Osteocyte (in vitro differentiated cells): ENCODE data around the gene PARP9. TPM values are rescaled to one million over a fixed set of nuclear protein-coding genes. Genes with fewer than 3 reads are reported as not detected.

Source experiments
- DNase-seq: peaks from one replicate; pipeline ENCODE4 v3.0.0; 2021; ENCODE audit warnings: mixed read lengths; ENCODE audit not compliant: unreplicated experiment; ENCODE audit errors: extremely low spot score
- H3K27ac Mint-ChIP-seq: one replicate; pipeline ENCODE4 v1.8.0; 2021; ENCODE audit warnings: mild to moderate bottlenecking, mixed read lengths; ENCODE audit not compliant: unreplicated experiment
- H3K27me3 Mint-ChIP-seq: one replicate; pipeline ENCODE4 v1.8.0; 2021; ENCODE audit warnings: mixed read lengths; ENCODE audit not compliant: unreplicated experiment
- H3K36me3 Mint-ChIP-seq: one replicate; pipeline ENCODE4 v1.8.0; 2021; ENCODE audit warnings: mixed read lengths; ENCODE audit not compliant: unreplicated experiment
- H3K4me1 Mint-ChIP-seq: one replicate; pipeline ENCODE4 v1.8.0; 2021; ENCODE audit warnings: mixed read lengths; ENCODE audit not compliant: unreplicated experiment
- H3K4me3 Mint-ChIP-seq: one replicate; pipeline ENCODE4 v1.8.0; 2021; ENCODE audit warnings: mild to moderate bottlenecking, moderate library complexity, mixed read lengths; ENCODE audit not compliant: unreplicated experiment
- H3K9me3 Mint-ChIP-seq: one replicate; pipeline ENCODE4 v1.8.0; 2021; ENCODE audit warnings: mixed read lengths; ENCODE audit not compliant: unreplicated experiment
- total RNA-seq: library from RNA; stranded (reverse); gene quantifications from 2 replicates; pipeline ENCODE4 v1.2.1, GENCODE V29; 2021
- TF ChIP-seq, protein P1 (sequence below): fragments of 200-600 bp; sonication (generic); IDR thresholded peaks from 2 replicates; pipeline ENCODE4 v1.5.0; 2021; ENCODE audit warnings: antibody characterized with exemption, mild to moderate bottlenecking, moderate library complexity

PARP9 gene
- total RNA-seq, 1 donor from 2014 or later: 18.9 TPM

GRCh38 chr3:122516846-122517360, 47.2 kb downstream of the PARP9 start:
- TF ChIP-seq, protein P1, sequence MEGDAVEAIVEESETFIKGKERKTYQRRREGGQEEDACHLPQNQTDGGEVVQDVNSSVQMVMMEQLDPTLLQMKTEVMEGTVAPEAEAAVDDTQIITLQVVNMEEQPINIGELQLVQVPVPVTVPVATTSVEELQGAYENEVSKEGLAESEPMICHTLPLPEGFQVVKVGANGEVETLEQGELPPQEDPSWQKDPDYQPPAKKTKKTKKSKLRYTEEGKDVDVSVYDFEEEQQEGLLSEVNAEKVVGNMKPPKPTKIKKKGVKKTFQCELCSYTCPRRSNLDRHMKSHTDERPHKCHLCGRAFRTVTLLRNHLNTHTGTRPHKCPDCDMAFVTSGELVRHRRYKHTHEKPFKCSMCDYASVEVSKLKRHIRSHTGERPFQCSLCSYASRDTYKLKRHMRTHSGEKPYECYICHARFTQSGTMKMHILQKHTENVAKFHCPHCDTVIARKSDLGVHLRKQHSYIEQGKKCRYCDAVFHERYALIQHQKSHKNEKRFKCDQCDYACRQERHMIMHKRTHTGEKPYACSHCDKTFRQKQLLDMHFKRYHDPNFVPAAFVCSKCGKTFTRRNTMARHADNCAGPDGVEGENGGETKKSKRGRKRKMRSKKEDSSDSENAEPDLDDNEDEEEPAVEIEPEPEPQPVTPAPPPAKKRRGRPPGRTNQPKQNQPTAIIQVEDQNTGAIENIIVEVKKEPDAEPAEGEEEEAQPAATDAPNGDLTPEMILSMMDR: no peak
- Mint-ChIP-seq H3K27me3 (peaks cover 15% of the 10 kb centered on the region), H3K36me3 (no peaks in the 10 kb centered on the region), H3K4me3 (no peak overlapping the region), H3K4me1 (peaks cover 20% of the 10 kb centered on the region), H3K27ac (no peak overlapping the region), H3K9me3 (no peaks in the 10 kb centered on the region)
- no peak for DNase-seq

DNA sequence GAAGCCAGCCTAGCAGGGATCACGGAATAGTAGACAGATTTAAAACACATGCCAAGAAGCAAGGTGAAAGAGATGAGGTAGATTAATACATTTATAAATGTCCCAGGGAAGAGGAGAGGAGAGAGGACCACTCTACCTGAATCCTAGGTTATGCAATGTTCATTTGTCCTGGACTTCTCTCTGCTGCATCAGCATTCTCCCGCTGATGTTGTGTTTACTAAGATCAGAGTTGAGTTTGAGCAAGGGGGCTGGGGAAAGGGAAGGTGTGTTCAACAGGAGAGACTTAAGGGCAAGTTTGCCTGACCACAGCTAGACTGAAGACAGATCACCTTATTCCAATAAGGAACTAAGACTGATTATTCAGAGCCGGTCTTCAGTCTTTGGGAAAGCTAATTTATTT, 48.2 kb downstream of the PARP9 start:
- Mint-ChIP-seq H3K4me3 (no peak overlapping the region), H3K36me3 (no peaks in the 10 kb centered on the region), H3K27me3 (peaks cover 15% of the 10 kb centered on the region), H3K27ac (no peak overlapping the region), H3K4me1 (peaks cover 30% of the 10 kb centered on the region), H3K9me3 (no peaks in the 10 kb centered on the region)
- TF ChIP-seq, protein P1: no peak
- DNase-seq: no peak

DNA sequence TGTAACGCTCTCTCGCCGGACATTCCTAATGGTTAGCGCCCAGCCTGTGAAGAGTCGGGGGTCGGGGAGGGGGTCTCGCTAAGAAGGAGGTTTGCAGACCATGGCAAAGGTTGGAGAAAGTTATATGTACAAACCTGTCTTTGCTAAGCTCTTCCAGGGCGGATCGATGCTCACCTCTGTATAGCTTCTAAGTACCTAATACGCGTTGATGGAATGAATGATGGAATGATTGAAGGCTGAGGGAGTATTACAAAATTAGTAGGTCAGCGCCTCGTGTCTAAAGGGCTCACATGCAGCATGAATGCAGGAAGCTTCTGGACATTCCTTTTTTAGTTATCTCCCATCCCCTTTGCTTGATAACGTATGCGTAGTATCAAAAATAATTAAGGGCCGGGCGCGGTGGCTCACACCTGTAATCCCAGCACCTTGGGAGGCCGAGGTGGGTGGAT, 49.1 kb downstream of the PARP9 start:
- H3K27ac Mint-ChIP-seq: peak overlapping the region; percentile 84
- H3K36me3 Mint-ChIP-seq: peaks cover under 1% of the 10 kb centered on the region
- H3K4me3 Mint-ChIP-seq: peak overlapping the region; percentile 81
- peaks cover 12% of the 10 kb centered on the region for H3K27me3 Mint-ChIP-seq
- TF ChIP-seq, protein P1: no peak
- H3K9me3 Mint-ChIP-seq: no peaks in the 10 kb centered on the region
- no peak for DNase-seq
- peaks cover 35% of the 10 kb centered on the region for H3K4me1 Mint-ChIP-seq

DNA sequence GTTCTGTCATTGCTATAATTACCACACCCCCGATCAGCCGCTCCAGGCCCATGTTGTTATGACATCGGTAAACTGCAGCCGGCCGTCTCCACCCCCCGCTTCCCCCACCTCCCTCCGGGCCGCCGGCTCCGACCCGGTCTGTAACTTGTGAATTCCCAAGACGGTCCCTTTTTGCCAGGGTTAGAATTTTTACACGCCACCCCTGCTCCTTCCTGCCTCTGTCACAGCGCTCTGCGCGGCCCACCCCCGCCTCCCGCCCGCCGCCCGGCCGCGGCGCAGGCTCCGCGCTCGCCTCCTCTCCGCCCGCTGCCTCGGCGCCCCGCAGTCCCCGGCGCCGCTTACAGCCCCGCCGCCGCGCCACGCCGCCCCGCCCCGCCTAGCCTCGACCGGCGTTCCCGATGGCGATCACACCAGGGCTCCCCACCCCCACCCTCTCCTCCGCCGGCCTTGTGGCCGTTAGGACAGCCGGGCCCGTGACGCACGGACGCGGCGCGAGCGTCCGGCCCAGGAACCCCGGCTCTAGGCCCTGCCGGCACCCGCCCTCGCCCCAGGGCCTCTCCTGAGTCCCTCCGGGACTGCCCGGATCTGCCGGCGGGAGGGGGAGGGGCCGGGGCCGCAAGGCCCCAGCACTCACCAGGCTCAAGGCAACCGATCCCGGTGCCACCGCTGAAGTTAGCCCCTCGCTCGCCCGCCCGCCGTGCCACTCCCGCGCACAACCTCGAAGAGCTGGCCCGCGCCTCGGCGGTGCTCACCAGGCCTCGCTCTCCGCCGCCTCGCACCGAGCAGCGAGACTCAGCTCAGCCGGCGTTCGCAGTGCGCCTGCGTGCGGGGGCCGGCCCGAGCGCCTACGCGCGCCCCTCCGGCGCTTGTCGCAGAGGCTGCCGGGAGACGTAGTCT, 49.7 kb downstream of the PARP9 start, which contains the start of gene KPNA1:
TSS of gene KPNA1 (minus strand) at position 817 of the 897 bp plus-strand sequence. CDS start 18,374 bp downstream, outside the sequence.
- Mint-ChIP-seq H3K36me3 (peaks cover 4% of the 10 kb centered on the region), H3K4me1 (peaks cover 37% of the 10 kb centered on the region), H3K27ac (peak within 1 kb of the TSS; percentile 94), H3K27me3 (peaks cover 12% of the 10 kb centered on the region), H3K4me3 (peak within 1 kb of the TSS; percentile 95), H3K9me3 (no peaks in the 10 kb centered on the region)
- TF ChIP-seq, protein P1: no peak
- peak; percentile 98 for DNase-seq
